NCI-H2227 (cell line): Measurements from ENCODE around the gene PALD1.

ENCODE experiments used
- DNase-seq: peaks from one replicate; lab custom pipeline; 2025; ENCODE audit not compliant: unreplicated experiment; lab: John Stamatoyannopoulos, UW

The PALD1 gene

DNA sequence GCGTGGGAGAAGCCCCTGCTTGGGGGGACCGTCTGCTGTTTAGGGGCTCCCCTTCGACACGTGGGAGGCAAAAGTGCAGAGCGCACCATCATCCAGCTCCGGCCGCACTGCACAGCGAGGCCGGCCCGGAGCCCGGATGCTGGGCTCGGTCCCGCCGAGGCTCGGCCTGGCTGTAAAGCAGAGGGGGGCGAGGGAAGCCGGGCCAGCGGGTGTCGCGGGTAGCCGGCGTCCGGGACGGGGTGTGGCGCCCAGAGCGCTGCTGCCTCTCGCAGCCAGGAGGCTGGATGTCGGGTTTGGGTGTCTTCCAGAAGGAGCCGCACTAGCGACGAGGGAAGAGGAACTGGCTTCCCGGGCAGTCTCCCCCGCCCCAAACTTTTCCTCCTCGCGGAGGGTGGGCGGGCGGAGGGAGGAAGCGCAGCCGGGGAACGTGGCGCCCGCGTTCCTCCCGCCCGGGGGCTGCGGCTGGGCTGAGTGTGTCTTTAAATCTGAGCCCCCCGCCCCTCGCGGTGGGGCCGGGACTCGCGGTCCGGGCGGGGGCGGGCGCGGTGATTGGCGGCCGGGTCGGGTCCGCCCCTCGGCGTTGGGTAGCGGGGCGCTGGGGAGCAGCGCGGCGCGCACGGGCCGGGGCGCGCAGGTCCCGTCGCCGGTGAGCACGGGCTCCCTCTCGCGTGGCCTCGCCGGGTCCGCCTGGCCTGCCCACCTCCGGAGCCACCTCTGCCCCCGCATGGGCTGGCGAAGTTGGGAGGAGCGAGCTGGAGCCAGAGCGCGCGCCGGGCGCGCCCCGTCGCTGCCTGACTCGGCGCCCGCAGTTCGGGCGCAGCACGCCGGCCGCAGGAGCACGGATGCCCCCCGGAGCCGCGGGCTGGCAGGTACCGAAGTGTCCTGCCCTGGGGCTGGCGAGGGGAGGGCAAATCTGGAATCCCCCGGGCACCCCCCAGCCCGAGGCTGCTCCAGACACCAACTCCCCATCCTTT is at the start of gene PALD1:
Gene PALD1 (plus strand): TSS at position 577 of the 974 bp plus-strand sequence. CDS start 47,185 bp downstream, outside the sequence.
- DNase-seq = peak; percentile 50

- no peak for DNase-seq
Observed at GRCh38 chr10:70430493-70431445, 47.8 kb upstream of the PALD1 start.

DNA sequence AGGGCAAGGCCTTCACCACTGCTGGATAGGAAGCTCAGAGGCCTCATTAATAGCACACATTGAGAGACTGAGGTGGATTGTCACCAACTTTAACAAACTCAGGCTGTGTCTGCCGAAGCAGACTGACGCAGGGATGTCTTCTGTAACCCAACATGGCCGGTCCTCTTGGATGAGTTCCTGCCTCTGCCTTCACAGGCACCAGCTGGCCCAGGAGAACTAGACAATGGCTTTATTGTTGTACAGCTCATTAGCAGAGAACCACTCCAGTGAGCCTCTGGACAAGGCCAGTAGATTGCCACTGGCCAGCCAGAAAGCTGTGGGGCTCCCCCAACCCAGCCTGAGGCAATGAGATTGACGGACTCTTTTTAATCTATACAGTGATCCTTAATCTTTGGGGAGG is 46.5 kb upstream of the PALD1 start:
- DNase-seq = no peak

- no peak for DNase-seq
Observed at GRCh38 chr10:70432561-70433263, 45.9 kb upstream of the PALD1 start.

- DNase-seq = no peak
Observed at GRCh38 chr10:70433581-70434280, 44.8 kb upstream of the PALD1 start.

DNA sequence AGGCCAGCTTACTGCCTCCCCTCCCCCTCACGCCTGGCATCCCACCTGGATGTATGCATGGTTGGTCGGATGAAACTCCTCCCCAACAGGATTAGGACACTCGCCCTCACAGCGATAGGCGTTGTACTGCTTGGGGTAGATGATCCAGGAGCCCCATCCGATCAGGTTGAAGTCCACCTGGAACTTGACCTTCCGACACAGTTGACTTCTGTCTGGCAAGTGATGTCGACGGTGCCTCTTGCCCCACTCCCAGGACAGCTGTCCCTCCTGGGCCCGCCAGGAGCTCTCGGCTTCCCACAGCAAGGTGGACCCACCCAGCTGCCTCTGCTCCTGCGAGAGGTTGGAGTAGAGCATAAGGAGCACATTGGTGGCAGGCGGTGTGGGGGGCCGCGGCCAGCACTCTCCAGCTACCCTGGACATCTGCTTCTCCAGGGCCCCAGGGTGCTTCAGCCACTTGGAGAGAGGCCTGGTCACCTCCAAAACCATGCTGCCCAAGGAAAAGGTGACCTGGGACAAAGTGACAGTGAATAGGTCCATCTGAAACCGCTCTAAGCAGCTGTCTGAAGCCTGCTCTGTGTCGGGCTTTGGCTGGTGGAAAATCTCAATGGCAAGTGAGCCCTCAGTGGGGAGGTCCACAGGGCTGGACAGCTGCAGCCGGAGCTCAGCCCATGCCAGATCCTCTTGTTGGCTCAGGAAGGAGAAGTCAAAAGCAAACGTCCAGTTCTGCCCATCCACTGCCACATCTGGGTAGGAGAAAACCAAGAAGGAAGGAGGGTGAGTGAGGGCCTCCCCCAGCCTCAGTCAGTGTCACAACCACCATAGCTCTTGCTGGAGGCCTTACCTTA is 43.1 kb upstream of the PALD1 start:
- DNase-seq = no peak

GRCh38 chr10:70437721-70438120 is 40.8 kb upstream of the PALD1 start:
- no peak for DNase-seq

DNA sequence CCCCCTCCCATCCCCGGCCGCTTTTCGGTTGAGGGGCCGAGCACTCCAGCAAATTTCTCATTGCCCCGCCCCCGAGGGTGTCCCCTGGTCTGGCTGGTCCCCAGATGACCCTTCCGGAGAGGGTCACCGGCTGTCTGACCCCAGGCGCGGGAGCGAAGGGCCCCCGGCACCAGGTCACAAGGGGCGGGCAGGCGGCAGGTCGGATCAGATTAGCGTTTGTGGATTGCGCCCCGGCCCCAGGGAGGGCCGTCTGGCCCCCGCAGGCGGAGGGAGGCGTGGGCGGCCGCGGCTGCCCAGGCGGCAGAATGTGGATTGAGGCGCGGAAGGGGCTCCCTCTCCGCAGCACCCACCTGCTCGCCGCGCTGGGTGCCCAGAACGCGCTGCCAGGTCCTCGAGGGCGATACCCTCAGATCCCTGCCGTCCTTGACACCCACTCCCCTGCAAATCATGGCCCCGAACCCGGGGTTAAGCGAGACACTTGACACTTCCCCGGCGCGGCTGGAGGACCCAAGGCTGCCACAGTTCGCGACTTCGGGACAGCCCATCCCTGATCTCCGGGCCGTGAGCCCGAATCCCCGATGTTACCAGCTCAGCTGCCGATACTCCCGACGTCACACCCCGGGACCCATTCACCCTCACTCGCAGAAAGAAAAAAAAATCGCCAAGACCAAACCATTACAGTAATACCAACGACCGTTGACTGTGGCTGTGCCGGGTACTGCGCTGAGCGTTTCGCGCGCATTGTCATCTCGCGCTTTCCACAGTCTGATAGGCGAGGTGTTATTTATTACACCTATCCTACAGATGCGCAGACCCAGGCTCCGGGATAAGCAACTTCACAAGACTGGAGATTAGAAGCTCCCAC is 38.0 kb upstream of the PALD1 start:
- no peak for DNase-seq

- DNase-seq = no peak
Observed at GRCh38 chr10:70441161-70441894, 37.2 kb upstream of the PALD1 start, which contains the start of gene NODAL. NODAL (minus strand) TSS chr10:70441681; CDS start chr10:70441667, 14 bp downstream.

- no peak for DNase-seq
Observed at GRCh38 chr10:70441895-70442309, 36.7 kb upstream of the PALD1 start.

DNA sequence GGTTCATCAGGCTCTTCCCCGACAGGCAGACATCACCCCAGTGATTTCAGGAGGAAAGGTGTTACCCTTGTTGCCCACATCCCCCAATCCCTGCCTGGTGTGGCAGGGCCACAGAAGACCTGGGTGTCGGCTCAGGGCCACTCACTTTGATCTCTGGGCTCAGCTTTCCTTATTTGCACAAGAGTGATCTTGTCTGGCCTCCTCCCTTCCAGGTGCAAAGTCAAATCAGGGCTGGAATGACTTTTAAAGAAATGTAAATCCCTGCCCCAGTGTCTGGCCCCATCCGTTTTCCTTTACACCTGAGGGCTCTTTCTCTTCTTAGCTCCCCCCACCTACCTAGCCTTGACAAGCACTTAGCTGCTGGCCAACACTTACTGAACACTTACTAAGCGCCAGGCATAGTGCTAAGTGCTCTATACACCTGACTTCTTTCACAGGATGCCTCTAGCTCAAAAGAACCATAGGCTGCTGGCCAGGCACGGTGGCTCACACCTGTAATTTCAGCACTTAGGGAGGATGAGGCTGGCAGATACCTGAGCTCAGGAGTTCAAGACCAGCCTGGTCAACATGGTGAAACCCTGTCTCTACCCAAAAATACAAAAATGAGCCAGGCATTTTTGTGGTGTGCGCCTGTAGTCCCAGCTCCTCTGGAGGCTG is 36.1 kb upstream of the PALD1 start:
- DNase-seq = no peak

- no peak for DNase-seq
Observed at GRCh38 chr10:70444744-70445143, 33.8 kb upstream of the PALD1 start.

GRCh38 chr10:70445718-70446657 is 32.6 kb upstream of the PALD1 start:
- DNase-seq = no peak

DNA sequence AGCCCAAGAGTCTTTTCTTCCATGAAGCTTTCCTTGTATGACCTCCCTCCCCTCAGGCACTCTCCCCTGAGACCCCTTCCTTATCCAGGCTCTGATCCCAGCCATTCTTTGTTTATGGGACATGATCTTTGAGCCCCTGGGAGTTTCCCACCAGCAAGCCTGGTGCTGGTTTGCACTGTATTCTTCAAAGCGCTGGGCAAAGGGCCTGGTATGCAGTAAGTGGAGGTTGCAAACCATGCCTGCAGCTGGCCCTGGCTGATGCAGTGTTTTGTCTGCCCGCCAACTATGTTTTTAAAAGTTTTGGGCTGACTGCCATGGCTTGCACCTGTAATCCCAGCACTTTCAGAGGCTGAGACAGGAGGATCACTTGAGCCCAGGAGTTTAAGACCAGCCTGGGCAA is 30.3 kb upstream of the PALD1 start:
- DNase-seq = no peak

GRCh38 chr10:70455213-70455630 is 23.3 kb upstream of the PALD1 start:
- no peak for DNase-seq

- DNase-seq = no peak
Observed at GRCh38 chr10:70456164-70456563, 22.4 kb upstream of the PALD1 start.
